ENCODE results near the gene CD79B. TPM values are rescaled to one million over a fixed set of nuclear protein-coding genes. Genes with fewer than 3 reads are reported as not detected.

Gene CD79B
- total and polyA plus RNA-seq, 2 donors: 19.5 to 34.1 TPM

DNA sequence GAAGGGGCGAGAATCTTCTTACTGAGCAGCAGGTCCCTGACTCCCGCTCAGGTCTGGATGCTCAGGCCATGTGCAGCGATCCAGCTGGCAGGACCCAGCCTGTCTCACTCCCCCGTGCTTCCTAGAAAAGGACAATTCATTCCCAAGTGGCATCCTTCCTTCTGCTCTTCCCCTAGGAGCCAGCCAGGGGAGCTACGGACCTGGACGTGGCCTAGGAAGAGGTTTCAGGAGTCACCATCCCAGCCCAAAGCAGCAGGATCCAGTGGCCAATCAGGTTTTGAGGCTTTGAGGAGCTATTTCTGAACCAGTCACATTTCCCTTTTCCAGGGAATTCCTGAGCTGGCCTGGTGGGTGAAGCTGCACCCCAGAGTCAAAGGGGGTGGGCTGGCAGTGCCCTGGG, 7.8 kb upstream of the CD79B start:
- H3K36me3 ChIP-seq (ENCODE audit: control insufficient read depth in 2 of 2, insufficient read depth in 2 of 2, low read length in 1 of 2): no peaks in the 10 kb centered on the region

DNA sequence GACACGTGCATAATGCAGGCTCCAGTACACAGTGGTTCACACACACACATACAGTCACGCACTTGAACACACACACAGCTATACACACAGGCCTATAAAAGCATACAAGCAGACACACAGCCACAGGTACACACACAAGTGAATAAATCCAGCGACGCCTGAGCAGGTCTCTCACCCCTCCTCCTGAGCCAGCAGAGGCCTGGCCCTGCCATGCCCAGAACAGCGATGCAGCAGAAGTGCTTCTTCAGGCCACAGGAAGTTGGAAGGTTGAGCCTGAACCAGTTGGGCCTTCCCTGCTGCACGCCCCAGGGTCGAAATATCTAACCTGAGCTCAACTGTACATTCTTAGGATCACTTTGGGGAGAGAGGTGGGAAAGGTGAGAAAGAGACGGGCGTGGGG, 7.3 kb upstream of the CD79B start:
- peaks cover 0 to 1% of the 10 kb centered on the region in 2 donors for H3K27me3 ChIP-seq (ENCODE audit: control insufficient read depth in 2 of 2, insufficient read depth in 1 of 2, low read length in 1 of 2)
- DNase-seq (ENCODE audit: low read depth in 6 of 9, low spot score in 9 of 9): no peak
- WGBS: 95% methylated on average over 9 of the region's 9 CpGs
- H3K36me3 ChIP-seq (ENCODE audit: control insufficient read depth in 2 of 2, insufficient read depth in 2 of 2, low read length in 1 of 2): no peaks in the 10 kb centered on the region
- H3K9me3 ChIP-seq (ENCODE audit: control insufficient read depth in 2 of 2, insufficient read depth in 1 of 2, low read length in 1 of 2): no peaks in the 10 kb centered on the region
- H3K27ac ChIP-seq (ENCODE audit: low read depth in 1 of 2, low read length in 1 of 2): no peak overlapping the region
- H3K4me1 ChIP-seq (ENCODE audit: control insufficient read depth in 2 of 2, insufficient read depth in 2 of 2, low read length in 2 of 2): no peaks in the 10 kb centered on the region
- no peak overlapping the region for H3K4me3 ChIP-seq (ENCODE audit: low read length in 2 of 2)

More for the DNA sequence above, 7.8 kb upstream of the CD79B start:
- Histone ChIP-seq H3K27me3 (ENCODE audit: control insufficient read depth in 2 of 2, insufficient read depth in 1 of 2, low read length in 1 of 2) (peaks cover 0 to 5% of the 10 kb centered on the region in 2 donors), H3K4me1 (ENCODE audit: control insufficient read depth in 2 of 2, insufficient read depth in 2 of 2, low read length in 2 of 2) (no peaks in the 10 kb centered on the region), H3K27ac (ENCODE audit: low read depth in 1 of 2, low read length in 1 of 2) (no peak overlapping the region), H3K9me3 (ENCODE audit: control insufficient read depth in 2 of 2, insufficient read depth in 1 of 2, low read length in 1 of 2) (no peaks in the 10 kb centered on the region), H3K4me3 (ENCODE audit: low read length in 2 of 2) (no peak overlapping the region)
- no peak for DNase-seq (ENCODE audit: low read depth in 6 of 9, low spot score in 9 of 9)
- WGBS: 98% methylated on average over 6 of the region's 6 CpGs

DNA sequence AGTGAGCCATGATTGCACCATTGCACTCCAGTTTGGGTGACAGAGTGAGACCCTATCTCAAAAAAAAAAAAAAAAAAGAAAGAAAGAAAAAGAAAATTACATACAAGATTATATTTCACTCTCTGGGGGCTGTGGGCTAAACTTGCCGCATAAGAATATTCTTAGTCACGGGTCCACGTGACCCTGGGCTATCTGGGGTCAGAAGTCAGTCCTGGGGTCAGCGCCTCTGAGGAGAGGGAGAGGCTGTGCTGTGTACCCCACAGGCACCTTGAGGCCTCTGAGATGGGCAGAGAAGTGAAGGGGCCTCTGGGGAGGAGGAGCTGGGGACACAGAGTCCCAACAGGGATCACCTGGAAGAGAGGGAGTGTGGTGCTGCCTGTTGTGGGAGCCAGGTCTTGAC, 5.8 kb upstream of the CD79B start:
- Histone ChIP-seq H3K9me3 (ENCODE audit: control insufficient read depth in 2 of 2, insufficient read depth in 1 of 2, low read length in 1 of 2) (no peaks in the 10 kb centered on the region), H3K36me3 (ENCODE audit: control insufficient read depth in 2 of 2, insufficient read depth in 2 of 2, low read length in 1 of 2) (no peaks in the 10 kb centered on the region), H3K4me3 (ENCODE audit: low read length in 2 of 2) (no peak overlapping the region), H3K27ac (ENCODE audit: low read depth in 1 of 2, low read length in 1 of 2) (no peak overlapping the region), H3K27me3 (ENCODE audit: control insufficient read depth in 2 of 2, insufficient read depth in 1 of 2, low read length in 1 of 2) (no peaks in the 10 kb centered on the region), H3K4me1 (ENCODE audit: control insufficient read depth in 2 of 2, insufficient read depth in 2 of 2, low read length in 2 of 2) (peaks cover 0 to 2% of the 10 kb centered on the region in 2 donors)
- DNase-seq (ENCODE audit: low read depth in 6 of 9, low spot score in 9 of 9): no peak
- 97% methylated on average over 4 of the region's 4 CpGs for WGBS

DNA sequence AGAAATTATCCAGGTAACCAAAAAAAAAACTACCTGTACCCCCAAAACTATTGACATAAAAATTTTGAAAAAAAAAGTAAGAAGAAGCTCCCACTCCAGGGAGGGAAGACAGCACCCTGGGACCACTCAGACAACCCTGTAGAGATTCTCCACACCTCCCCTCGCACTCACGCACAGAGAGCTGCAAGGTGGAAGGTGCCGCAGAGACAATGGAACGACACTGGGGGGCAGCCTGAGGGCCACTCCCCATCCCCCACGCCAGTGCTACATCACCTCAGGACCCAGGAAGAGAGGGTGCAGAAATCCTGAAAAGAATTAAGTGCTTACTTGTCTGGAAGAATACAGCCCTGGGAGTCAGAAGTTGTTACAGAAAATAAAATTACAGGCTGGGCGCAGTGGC, 5.2 kb upstream of the CD79B start:
- no peak overlapping the region for H3K4me3 ChIP-seq (ENCODE audit: low read length in 2 of 2)
- no peak for DNase-seq (ENCODE audit: low read depth in 6 of 9, low spot score in 9 of 9)
- H3K9me3 ChIP-seq (ENCODE audit: control insufficient read depth in 2 of 2, insufficient read depth in 1 of 2, low read length in 1 of 2): no peaks in the 10 kb centered on the region
- H3K27me3 ChIP-seq (ENCODE audit: control insufficient read depth in 2 of 2, insufficient read depth in 1 of 2, low read length in 1 of 2): no peaks in the 10 kb centered on the region
- no peaks in the 10 kb centered on the region for H3K36me3 ChIP-seq (ENCODE audit: control insufficient read depth in 2 of 2, insufficient read depth in 2 of 2, low read length in 1 of 2)
- H3K27ac ChIP-seq (ENCODE audit: low read depth in 1 of 2, low read length in 1 of 2): no peak overlapping the region
- 96% methylated on average over 6 of the region's 6 CpGs for WGBS
- H3K4me1 ChIP-seq (ENCODE audit: control insufficient read depth in 2 of 2, insufficient read depth in 2 of 2, low read length in 2 of 2): peaks cover 2 to 8% of the 10 kb centered on the region in 2 donors

DNA sequence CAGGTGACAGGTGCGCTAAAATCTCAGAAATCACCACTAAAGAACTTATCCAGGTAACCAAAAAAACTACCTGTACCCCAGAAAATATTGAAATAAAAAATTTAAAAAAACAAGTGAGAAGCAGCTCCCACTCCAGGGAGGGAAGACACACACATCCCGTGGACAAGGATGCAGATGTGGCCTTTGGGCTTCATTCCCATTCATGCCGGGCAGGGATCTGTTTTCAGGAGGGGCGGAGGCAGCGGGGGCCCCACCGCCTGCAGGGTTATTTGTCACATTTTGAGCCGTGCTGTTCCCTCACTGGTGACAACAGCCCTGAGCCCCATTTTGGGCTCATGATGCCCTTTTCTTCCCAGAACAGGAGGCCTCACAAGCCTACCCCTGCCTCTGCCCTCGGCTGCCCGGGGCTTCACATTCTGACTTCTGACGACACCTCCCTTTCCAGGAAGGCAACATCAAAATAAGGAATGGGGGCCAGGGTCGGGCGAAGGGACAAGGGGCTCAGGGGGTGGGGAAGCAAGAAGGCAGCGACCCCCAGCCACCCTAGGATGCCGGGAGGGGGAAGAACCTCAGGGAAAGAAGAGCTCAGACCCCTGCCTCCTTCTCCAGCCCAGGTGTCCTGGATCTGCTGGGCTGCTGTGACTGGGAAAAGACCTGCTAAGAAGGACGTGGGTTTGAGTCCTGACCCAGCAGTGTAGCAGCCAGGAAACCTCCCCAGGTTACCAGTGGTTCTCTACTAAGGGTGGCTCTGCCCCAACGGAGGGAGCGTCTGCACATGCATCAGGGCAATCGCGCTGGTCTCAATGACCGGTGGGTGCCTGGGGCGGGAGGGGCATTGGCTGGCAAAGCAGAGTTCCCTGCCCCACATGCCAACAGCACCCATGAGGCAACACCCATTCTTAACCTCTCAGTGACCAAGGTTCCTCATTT, 2.3 kb upstream of the CD79B start:
- no peak for DNase-seq (ENCODE audit: low read depth in 6 of 9, low spot score in 9 of 9)
- 92% methylated on average over 21 of the region's 21 CpGs for WGBS
- no peaks in the 10 kb centered on the region for H3K27me3 ChIP-seq (ENCODE audit: control insufficient read depth in 2 of 2, insufficient read depth in 1 of 2, low read length in 1 of 2)
- peaks cover 13 to 21% of the 10 kb centered on the region in 2 donors for H3K4me1 ChIP-seq (ENCODE audit: control insufficient read depth in 2 of 2, insufficient read depth in 2 of 2, low read length in 2 of 2)
- no peak overlapping the region for H3K4me3 ChIP-seq (ENCODE audit: low read length in 2 of 2)
- H3K36me3 ChIP-seq (ENCODE audit: control insufficient read depth in 2 of 2, insufficient read depth in 2 of 2, low read length in 1 of 2): no peaks in the 10 kb centered on the region
- peaks cover 0 to 3% of the 10 kb centered on the region in 2 donors for H3K9me3 ChIP-seq (ENCODE audit: control insufficient read depth in 2 of 2, insufficient read depth in 1 of 2, low read length in 1 of 2)
- no peak overlapping the region for H3K27ac ChIP-seq (ENCODE audit: low read depth in 1 of 2, low read length in 1 of 2)

DNA sequence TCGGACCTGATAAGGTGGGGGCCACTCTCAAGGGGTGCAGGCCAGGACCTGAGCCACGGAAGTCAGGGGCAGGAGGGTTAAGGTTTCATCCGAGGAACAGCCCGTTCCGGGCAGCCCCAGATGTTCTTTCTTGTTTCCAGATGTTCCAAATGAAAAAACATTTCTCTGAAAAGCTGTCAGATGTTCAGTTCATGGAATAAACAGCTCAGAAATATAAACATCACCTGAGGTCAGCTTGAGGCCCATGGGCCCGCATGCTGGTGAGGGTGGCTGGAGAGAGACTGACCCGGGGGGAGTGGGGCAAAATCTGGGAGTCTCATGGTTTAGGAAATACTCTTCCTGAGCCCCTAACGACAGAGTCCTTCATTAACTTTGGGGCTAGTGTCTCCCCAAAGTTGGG, 1.5 kb upstream of the CD79B start:
- WGBS: 98% methylated on average over 8 of the region's 8 CpGs
- Histone ChIP-seq H3K4me3 (ENCODE audit: low read length in 2 of 2) (no peak overlapping the region), H3K9me3 (ENCODE audit: control insufficient read depth in 2 of 2, insufficient read depth in 1 of 2, low read length in 1 of 2) (peaks cover 0 to 3% of the 10 kb centered on the region in 2 donors), H3K36me3 (ENCODE audit: control insufficient read depth in 2 of 2, insufficient read depth in 2 of 2, low read length in 1 of 2) (no peaks in the 10 kb centered on the region), H3K4me1 (ENCODE audit: control insufficient read depth in 2 of 2, insufficient read depth in 2 of 2, low read length in 2 of 2) (peaks cover 13 to 21% of the 10 kb centered on the region in 2 donors), H3K27me3 (ENCODE audit: control insufficient read depth in 2 of 2, insufficient read depth in 1 of 2, low read length in 1 of 2) (no peaks in the 10 kb centered on the region), H3K27ac (ENCODE audit: low read depth in 1 of 2, low read length in 1 of 2) (no peak overlapping the region)
- no peak for DNase-seq (ENCODE audit: low read depth in 6 of 9, low spot score in 9 of 9)

DNA sequence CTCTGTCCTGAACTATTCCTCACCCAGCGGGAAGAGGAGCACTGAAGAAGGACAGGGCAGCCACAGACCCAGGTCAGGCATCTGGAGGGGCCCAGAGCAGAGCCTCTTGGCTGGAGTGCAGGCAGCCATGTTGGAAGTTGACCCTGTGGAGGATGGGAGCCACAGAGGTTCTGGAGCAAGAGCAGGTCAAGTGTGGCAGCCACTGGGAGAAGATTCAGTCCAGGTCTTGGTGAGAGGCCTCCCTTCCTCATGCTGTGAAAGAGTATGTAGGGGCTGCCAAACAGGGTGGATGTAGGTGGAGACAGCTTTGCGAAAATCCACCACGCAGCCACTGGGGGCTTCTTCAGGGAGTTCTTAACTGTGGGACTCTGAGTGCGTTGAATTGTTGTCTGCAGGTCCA, 590 bp upstream of the CD79B start:
- H3K4me3 ChIP-seq (ENCODE audit: low read length in 2 of 2): no peak overlapping the region
- H3K36me3 ChIP-seq (ENCODE audit: control insufficient read depth in 2 of 2, insufficient read depth in 2 of 2, low read length in 1 of 2): no peaks in the 10 kb centered on the region
- peaks cover 0 to 3% of the 10 kb centered on the region in 2 donors for H3K9me3 ChIP-seq (ENCODE audit: control insufficient read depth in 2 of 2, insufficient read depth in 1 of 2, low read length in 1 of 2)
- no peak for DNase-seq (ENCODE audit: low read depth in 6 of 9, low spot score in 9 of 9)
- WGBS: 94% methylated on average over 4 of the region's 4 CpGs
- no peaks in the 10 kb centered on the region for H3K27me3 ChIP-seq (ENCODE audit: control insufficient read depth in 2 of 2, insufficient read depth in 1 of 2, low read length in 1 of 2)
- H3K27ac ChIP-seq (ENCODE audit: low read depth in 1 of 2, low read length in 1 of 2): no peak overlapping the region
- peaks cover 13 to 24% of the 10 kb centered on the region in 2 donors for H3K4me1 ChIP-seq (ENCODE audit: control insufficient read depth in 2 of 2, insufficient read depth in 2 of 2, low read length in 2 of 2)

DNA sequence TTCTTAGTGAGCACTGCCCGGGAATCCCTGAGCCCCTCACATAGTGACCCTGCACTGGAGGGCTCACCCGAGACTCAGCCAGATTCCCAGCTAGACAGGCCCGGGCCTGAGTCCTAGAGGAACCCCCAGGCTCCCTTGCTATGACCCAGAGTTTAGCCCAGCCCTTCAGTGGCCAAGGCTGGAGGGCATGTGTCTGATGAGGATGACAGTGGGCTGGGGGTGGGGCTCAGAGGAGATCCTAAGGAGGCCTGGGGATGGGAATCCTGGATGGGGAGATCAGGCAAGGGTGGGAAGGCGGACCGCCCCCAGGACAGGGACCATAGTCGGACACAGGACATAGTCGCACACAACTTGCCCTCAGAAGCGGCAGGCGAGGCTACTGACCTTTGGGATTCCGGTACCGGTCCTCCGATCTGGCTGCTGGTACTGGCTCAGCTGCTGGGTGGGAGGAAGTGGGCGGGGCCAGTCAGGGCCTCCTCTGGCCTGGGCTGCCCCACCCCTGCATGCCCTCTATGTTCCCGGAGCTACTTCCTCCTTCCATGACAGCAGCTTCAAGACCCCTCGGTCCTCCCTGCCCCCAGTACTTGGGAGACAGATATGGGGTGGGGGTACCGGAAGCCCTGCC, 1.1 kb downstream of the CD79B start:
- Histone ChIP-seq H3K27me3 (ENCODE audit: control insufficient read depth in 2 of 2, insufficient read depth in 1 of 2, low read length in 1 of 2) (no peaks in the 10 kb centered on the region), H3K4me3 (ENCODE audit: low read length in 2 of 2) (peak overlapping the region; percentile 2 to 7), H3K27ac (ENCODE audit: low read depth in 1 of 2, low read length in 1 of 2) (peak overlapping the region in 1 of 2 donors; percentile 5), H3K4me1 (ENCODE audit: control insufficient read depth in 2 of 2, insufficient read depth in 2 of 2, low read length in 2 of 2) (peaks cover 13 to 25% of the 10 kb centered on the region in 2 donors), H3K36me3 (ENCODE audit: control insufficient read depth in 2 of 2, insufficient read depth in 2 of 2, low read length in 1 of 2) (no peaks in the 10 kb centered on the region), H3K9me3 (ENCODE audit: control insufficient read depth in 2 of 2, insufficient read depth in 1 of 2, low read length in 1 of 2) (peaks cover 0 to 3% of the 10 kb centered on the region in 2 donors)
- DNase-seq (ENCODE audit: low read depth in 6 of 9, low spot score in 9 of 9): peak in 4 of 9 donors; percentile 27 to 64 (median 50)
- WGBS: 49% methylated on average over 16 of the region's 16 CpGs

Data from thymus (tissue), 11 donors.